GF-D8 (cell line): ENCODE data around the gene LIFR.

Experiments used
- DNase-seq: peaks from one replicate; lab custom pipeline; 2025; lab: John Stamatoyannopoulos, UW

Gene LIFR

DNA sequence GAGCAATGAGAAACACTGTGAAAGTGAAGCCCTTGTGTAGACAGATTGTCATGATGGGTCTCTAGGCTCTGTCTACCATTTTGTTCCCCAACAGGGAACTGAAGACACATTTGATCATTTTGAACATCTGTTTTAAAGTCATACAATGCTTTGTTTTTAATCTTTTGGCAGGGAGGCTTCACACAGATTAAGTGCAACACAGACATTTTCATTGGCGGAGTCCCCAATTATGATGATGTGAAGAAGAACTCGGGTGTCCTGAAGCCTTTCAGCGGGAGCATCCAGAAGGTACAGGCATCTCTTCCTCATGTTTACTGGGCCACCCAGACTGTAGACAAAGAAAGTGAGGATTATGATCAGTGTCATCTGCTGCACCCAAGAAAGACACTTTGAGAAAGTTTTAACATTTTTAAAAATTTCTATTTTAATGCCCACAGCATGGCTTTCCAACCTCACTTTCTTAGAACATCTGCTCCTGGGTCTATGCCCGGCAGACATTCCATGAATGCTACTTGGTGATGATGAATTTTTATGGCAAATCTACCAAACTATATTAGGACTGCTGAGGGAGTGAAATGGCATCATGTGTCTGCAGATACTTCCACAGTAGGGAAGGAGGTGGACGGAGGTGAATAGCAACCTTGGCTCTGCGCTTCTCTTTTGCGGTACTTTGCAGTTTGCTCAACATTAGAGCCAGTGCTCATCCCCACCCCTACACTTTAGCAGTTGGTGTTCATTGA is 121.3 kb downstream of the LIFR start:
- no peak for DNase-seq

DNA sequence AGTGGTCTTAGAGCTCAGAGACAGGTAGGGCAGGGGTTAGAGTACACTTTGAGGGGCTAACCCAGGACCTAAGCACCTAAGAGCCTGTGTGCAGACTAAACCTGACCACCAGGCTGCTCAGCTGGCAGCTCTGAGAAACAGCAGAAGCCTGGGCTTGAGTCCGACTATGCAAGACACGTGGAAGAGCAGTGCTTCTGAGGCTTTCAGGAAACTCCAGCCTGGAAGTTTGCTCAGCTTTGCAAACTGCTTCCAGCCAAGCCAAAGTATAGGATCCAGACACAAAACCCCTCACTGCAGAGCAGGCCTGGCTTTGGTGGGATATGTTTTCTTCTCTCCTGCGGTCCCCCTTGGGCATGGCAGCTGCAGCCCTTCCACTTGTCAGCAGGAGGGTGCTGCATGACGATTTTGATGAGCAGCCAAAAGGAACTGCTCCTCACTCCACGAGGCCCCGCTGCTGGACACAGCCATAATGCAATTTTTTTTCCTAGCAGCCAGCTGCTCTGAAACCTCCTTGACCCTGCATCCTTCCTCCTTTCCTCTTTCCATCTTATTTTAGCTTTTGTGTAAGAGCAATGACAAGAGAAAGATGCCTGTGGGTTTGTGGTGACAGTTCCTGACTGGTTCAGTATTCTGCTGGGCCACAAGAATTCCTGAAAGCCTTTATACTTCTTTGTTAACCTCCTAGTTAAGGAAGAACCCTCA is 123.1 kb downstream of the LIFR start:
- DNase-seq, result no peak

DNA sequence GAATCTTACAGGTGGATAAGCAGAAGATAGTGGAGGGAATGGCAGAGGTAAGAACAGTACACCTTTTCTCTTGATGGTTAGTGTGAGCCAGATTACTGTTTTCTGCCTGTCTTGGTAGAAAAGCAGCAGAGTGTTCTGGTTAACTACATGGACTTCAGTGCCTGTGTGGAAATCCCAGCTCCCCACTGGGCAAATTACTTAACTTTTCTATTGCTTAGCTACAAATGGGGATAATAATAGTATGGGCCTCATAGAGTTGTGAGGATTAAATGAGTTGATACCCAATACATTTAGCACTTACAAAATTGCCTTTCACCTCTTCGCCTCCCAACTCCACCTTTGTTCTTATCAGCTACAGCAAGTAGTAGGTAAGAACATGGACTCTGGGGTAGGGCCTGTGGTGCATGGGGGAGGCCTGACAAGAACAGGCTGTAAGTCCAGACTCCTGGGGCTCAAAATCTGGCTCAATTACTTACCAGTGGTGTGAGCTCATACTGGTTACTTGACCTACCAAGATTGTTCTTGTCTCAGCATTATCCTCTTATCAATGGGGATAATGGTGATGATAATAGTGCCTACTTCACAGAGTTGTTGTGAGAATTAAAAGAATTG is 125.1 kb downstream of the LIFR start:
- DNase-seq, result no peak

DNA sequence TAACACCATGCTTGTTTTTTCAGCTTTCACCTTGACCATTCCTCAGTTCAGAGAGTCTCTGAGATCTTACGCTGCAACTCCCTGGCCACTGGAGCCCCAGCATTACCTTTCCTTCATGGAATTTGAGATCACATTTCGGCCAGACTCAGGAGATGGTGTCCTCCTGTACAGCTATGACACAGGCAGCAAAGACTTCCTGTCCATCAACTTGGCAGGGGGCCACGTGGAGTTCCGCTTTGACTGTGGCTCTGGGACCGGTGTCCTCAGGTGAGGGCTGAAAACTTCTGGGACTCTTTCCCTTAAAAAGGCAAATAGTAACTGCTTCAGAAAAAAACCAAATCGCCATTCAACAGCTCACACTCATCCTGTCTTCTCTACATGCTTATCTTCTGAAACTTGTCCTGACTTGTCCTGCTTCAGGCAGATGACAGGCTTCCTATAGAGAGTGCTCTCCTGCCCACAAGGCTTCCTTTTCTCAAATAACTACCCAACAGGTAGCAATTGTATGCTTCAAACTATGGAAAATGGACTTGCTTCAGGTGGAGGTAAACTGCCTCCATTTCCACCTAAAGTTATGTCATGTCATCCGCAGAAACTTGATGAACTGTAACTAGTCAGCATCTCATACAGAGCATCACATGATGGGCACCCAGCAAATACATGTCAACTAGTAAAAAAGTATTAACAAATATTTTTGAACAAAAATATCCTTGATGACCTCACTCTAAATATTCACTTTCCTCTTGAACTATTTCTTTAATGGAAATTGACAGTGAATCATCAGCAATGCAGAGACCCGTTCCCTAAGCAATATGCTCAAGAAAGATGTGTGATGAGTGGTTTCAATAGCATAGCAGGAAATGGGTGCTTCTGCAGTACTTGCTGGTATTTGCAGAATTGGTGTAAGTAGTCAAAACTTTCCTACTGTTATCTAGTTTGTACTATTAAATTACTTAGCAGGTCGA is 129.2 kb downstream of the LIFR start:
- DNase-seq, result no peak

DNA sequence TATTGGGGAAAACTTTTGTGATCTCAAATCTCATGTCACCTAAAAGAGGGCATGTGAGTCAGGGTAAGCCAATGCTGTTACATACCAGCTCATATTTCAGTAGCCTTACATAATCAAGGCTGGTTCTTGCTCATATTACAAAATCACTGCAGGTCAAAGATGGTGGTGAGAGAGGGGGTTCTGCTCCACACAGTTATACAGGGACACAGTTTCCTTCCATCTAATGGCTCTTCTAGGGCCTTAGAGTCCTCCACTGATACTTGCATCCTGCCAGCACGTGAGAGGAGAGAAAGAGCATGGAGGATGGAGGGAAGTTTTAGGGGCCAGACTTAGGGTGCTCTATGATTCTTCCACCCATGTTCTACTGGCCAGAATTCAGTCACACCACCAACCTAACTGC is 130.0 kb downstream of the LIFR start:
- no peak for DNase-seq
